ENCODE data around the gene NKAIN4. TPM values are rescaled to one million over a fixed set of nuclear protein-coding genes. Genes with fewer than 3 reads are reported as not detected.

The NKAIN4 gene
- total and polyA plus RNA-seq, 2 experiments from 2014 or later: 12.6 to 13.2 TPM

DNA sequence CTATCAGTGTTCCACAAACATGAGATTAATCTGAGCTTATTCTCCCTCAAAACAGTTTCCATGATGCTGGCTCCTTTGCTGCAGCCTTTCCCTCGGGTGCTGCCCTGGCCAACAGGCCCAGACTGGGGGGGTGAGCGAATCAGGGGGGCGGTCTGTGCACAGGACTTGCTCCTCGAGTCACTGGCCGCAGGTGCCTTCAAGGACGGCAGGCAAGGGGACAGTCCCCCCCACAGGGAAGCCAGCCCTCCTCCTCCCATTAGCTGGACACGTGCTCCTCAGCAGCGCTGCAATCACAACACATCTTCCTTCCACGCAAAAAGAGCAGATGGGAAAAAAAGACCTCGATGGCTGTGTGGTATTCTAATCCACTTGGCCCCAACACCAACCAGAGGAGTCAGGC, 48.4 kb downstream of the NKAIN4 start (continued):
- TF ChIP-seq, protein P1, sequence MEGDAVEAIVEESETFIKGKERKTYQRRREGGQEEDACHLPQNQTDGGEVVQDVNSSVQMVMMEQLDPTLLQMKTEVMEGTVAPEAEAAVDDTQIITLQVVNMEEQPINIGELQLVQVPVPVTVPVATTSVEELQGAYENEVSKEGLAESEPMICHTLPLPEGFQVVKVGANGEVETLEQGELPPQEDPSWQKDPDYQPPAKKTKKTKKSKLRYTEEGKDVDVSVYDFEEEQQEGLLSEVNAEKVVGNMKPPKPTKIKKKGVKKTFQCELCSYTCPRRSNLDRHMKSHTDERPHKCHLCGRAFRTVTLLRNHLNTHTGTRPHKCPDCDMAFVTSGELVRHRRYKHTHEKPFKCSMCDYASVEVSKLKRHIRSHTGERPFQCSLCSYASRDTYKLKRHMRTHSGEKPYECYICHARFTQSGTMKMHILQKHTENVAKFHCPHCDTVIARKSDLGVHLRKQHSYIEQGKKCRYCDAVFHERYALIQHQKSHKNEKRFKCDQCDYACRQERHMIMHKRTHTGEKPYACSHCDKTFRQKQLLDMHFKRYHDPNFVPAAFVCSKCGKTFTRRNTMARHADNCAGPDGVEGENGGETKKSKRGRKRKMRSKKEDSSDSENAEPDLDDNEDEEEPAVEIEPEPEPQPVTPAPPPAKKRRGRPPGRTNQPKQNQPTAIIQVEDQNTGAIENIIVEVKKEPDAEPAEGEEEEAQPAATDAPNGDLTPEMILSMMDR (conservative IDR thresholded peaks at IDR 0.05; ENCODE audit: low read depth in 2 of 2): no peak
- TF ChIP-seq, protein P2, sequence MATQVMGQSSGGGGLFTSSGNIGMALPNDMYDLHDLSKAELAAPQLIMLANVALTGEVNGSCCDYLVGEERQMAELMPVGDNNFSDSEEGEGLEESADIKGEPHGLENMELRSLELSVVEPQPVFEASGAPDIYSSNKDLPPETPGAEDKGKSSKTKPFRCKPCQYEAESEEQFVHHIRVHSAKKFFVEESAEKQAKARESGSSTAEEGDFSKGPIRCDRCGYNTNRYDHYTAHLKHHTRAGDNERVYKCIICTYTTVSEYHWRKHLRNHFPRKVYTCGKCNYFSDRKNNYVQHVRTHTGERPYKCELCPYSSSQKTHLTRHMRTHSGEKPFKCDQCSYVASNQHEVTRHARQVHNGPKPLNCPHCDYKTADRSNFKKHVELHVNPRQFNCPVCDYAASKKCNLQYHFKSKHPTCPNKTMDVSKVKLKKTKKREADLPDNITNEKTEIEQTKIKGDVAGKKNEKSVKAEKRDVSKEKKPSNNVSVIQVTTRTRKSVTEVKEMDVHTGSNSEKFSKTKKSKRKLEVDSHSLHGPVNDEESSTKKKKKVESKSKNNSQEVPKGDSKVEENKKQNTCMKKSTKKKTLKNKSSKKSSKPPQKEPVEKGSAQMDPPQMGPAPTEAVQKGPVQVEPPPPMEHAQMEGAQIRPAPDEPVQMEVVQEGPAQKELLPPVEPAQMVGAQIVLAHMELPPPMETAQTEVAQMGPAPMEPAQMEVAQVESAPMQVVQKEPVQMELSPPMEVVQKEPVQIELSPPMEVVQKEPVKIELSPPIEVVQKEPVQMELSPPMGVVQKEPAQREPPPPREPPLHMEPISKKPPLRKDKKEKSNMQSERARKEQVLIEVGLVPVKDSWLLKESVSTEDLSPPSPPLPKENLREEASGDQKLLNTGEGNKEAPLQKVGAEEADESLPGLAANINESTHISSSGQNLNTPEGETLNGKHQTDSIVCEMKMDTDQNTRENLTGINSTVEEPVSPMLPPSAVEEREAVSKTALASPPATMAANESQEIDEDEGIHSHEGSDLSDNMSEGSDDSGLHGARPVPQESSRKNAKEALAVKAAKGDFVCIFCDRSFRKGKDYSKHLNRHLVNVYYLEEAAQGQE (IDR thresholded peaks at IDR 0.05; ENCODE audit: unreplicated experiment): no peak
- TF ChIP-seq STAT1 (IDR thresholded peaks at IDR 0.05; ENCODE audit: unreplicated experiment): no peak
- no peak for TF ChIP-seq ZNF114 (CRISPR knock-in tag; IDR thresholded peaks at IDR 0.05)
- no peak for TF ChIP-seq ZNF331 (CRISPR knock-in tag; IDR thresholded peaks at IDR 0.05; ENCODE audit: low read depth)
- no peak for TF ChIP-seq EZH2 (IDR thresholded peaks at IDR 0.05; ENCODE audit: low read depth, unreplicated experiment)
- no peak for TF ChIP-seq EZH2phosphoT487 (IDR thresholded peaks at IDR 0.05; ENCODE audit: unreplicated experiment)
- no peak for TF ChIP-seq POLR2AphosphoS5 (IDR thresholded peaks at IDR 0.05; ENCODE audit: low read depth)

DNA sequence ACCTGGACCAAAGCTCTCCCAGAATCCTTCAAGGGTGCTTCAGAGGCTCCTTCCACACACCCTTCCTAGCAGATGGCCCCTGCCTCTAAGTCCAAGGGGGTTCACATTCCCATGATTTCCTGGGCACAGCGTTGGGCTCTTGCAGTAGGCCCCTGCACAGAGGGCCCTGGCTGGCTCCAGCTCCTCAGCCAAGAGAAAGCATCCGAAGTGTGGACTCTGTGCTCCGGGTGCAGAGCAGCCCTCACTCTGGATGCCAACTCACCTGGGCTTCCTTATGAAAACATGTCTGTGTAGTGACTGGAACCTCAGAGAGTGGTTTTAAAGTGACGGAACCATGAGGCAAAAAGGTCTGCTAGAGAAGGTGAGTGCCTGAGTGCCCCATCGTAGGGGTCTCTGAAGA, 49.9 kb downstream of the NKAIN4 start:
- Histone ChIP-seq H3K79me2 (replicated peaks; ENCODE audit: insufficient read depth) (peaks cover 100% of the 10 kb centered on the region), H3K4me1 (ENCODE audit: insufficient read depth) (no peaks in the 10 kb centered on the region), H3K27ac (ENCODE audit: low read depth) (no peak overlapping the region), H3K4me2 (no peak overlapping the region), H3K27me3 (ENCODE audit: insufficient read depth) (no peaks in the 10 kb centered on the region), H3K9me2 (ENCODE audit: insufficient read depth) (no peaks in the 10 kb centered on the region), H3F3A (replicated peaks; ENCODE audit: low read depth) (0 out of 2 replicates have a peak, but pooled peaks cover 2% of the 10 kb centered on the region), H3K4me3 (no peak overlapping the region), H2AFZ (no peak overlapping the region), H3K36me3 (ENCODE audit: insufficient read depth) (peaks cover 28% of the 10 kb centered on the region), H4K20me1 (replicated peaks; ENCODE audit: insufficient read depth) (peaks cover 73% of the 10 kb centered on the region)
- Mint-ChIP-seq H3K9me3 (no peaks in the 10 kb centered on the region), H3K27me3 (ENCODE audit: insufficient read depth, low read depth, poor library complexity) (peaks cover 6% of the 10 kb centered on the region), H3K4me3 (no peak overlapping the region), H3K36me3 (ENCODE audit: low read depth) (peaks cover 85% of the 10 kb centered on the region), H3K27ac (no peak overlapping the region), H3K4me1 (no peaks in the 10 kb centered on the region)
- ATAC-seq: no peak
- DNase-seq (ENCODE audit: low spot score): no peak
- TF ChIP-seq, protein P1 (conservative IDR thresholded peaks at IDR 0.05; ENCODE audit: low read depth in 2 of 2): no peak
- TF ChIP-seq NANOG (IDR thresholded peaks at IDR 0.05; ENCODE audit: borderline replicate concordance): no peak
- TF ChIP-seq, protein P3, sequence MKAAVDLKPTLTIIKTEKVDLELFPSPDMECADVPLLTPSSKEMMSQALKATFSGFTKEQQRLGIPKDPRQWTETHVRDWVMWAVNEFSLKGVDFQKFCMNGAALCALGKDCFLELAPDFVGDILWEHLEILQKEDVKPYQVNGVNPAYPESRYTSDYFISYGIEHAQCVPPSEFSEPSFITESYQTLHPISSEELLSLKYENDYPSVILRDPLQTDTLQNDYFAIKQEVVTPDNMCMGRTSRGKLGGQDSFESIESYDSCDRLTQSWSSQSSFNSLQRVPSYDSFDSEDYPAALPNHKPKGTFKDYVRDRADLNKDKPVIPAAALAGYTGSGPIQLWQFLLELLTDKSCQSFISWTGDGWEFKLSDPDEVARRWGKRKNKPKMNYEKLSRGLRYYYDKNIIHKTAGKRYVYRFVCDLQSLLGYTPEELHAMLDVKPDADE (IDR thresholded peaks at IDR 0.05): no peak
- TF ChIP-seq STAT1 (IDR thresholded peaks at IDR 0.05; ENCODE audit: unreplicated experiment): no peak
- TF ChIP-seq JUNB (IDR thresholded peaks at IDR 0.05; ENCODE audit: unreplicated experiment): no peak
- no peak for TF ChIP-seq EZH2phosphoT487 (IDR thresholded peaks at IDR 0.05; ENCODE audit: unreplicated experiment)
